GM21367 (cell line): ENCODE data around the gene CHMP5.

Experiments used
- ATAC-seq: cut with Tn5 transposase; IDR thresholded peaks from one replicate; pipeline ENCODE4 v1.9.1; 2021; ENCODE audit not compliant: unreplicated experiment

The CHMP5 gene

DNA sequence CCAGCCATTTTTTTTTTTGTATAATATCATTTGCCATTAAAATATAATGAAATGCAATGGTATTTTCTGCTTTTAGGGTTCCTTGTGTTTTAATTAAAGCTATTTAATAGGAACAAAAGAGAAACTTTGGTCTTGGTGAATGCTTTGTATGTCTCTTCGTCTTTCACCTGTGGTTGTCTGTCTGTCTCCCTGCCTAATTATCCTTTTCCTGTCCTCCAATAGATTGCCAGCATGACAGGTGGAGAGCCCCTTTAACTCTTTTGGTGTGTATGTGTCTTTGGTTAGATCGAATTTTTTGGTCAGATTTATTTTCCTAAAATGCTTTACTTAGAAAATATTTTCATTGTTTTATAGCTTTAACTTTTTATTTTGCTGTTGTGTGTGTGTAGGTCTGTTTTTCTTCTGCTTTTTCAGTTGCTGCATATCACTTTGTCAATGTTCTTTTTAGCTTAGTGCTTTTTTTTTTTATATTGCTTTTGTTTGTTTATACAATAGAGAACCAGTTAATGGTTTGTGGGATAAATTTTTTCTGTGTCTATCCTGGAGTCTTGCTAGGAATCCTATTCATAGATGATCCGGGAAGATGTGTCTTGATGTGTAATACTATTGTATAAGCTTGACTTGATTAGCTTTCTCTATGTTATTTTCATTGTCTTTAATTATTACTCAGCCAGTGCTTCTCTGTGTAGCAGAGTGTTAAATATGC, 8.6 kb downstream of the CHMP5 start:
- ATAC-seq: no peak

DNA sequence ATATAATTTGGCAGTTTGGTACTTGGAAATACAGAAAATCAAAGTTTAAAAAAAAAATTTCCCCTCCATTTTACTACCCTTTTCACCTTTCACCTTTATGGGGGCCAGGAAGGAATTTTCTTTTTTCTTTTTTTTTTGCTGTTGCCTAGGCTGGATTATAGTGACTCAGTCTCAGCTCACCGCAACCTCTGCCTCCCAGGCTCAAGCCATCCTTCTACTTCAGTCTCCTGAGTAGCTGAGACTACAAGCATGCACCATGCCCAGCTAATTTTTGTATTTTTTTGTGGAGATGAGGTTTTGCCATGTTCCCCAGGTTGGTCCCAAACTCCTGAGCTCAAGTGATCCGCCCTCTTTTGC, 9.1 kb downstream of the CHMP5 start:
- no peak for ATAC-seq

DNA sequence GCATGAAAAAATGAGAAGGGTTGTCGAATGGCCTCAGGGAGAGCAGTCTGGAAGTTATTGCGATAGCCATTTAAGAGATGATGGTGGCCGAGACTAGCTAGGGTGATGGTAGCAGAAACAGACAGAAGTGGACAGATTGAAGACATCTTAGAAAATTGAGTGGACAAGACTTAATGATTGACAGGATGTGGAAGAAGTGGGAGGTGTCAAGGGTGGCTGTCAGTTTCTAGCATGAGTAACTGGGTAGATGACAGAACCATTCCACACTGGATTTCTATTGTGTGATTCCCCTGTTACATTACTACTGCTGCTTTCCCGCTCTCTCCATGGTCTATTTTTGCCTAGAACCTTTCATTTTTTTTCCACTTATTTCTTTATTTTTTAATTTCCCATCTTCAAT, 12.6 kb downstream of the CHMP5 start:
- no peak for ATAC-seq

DNA sequence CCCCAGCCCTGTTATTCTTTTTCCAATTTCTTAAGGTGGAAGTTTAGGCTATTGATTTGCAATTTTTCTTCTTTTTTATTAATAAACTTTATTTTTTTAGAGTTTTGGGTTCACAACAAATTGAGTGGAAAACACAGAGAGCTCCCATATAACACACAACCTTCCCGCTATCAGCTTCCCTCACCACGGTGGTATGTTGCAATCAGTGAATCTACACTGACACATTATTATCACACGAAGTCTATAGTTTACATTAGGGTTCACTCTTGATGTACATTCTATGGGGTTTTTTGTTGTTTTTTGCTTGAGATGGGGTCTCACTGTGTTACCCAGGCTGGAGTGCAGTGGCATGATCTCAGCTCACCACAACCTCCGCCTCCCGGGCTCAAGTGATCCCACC, 20.7 kb downstream of the CHMP5 start:
- no peak for ATAC-seq

DNA sequence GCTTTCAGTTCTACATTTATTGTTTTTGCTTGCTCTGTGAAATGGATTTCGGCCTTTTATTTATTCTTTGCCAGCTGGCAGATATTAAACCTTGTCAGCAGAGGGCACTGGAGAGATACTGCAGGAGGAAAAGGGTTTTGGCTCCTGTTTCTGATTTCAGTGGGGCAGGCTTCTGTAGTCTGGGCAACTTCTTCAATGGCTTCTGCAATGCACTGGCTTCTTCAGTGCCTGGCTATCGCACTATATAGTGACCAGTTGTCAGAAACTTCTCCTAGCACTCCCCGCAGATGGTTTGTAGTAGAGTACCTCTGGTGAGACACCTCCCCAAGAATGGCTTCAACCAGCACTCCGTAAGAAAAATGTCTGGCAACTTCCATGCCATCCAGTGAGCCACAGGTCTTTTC, 22.2 kb downstream of the CHMP5 start:
- no peak for ATAC-seq

DNA sequence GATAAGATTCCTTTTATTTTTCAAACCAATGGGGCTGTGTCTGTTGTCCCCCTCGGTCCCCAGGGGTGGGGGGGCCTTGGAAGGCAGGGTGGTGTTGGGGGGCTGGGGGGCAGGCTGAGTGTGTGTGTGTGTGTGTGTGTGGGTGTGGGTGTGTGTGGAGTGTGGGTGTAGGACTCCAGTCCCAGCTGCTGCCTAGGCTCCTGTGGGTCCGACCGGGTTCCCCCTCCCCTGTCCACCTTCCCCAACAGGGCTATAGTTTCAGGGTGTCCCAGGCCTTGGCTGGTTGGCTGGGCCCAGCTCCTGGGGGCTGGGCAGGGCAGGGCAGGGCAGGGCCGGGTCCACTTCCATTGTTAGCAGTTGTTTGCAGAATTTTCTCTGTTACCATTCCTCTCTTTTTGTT, 23.4 kb downstream of the CHMP5 start:
- ATAC-seq: no peak

DNA sequence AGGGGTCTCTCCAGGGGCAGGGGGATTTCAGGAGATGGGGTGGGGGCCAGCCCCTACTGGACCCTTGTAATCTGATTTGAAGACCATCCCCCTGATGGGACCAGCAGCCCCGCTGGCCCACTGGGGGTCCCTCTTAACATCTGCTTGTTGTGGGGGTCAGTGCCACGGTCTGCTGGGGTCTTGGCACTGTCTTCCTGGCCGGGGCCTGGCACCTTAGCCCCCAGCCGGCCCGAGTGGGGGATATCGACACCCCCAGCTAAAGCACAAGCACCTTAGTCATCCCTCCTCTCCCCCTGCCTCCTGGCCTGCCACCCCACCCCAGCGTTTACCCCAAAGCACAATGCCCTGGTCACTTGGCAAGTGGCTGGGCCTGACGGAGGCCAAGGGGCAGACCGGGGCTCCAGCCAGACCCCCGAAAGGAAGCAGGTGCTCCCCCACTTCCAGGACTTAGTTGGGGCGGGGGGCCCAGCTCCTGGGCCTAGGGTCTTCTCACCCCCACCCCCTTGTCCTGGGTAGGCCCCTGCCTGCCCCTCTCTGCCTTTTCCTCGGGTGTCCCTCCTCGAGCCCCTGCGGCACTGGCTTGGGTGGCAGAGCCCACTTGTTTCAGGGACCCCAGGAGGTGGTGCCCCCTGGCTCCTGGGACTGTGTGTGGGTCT, 24.1 kb downstream of the CHMP5 start:
- no peak for ATAC-seq

DNA sequence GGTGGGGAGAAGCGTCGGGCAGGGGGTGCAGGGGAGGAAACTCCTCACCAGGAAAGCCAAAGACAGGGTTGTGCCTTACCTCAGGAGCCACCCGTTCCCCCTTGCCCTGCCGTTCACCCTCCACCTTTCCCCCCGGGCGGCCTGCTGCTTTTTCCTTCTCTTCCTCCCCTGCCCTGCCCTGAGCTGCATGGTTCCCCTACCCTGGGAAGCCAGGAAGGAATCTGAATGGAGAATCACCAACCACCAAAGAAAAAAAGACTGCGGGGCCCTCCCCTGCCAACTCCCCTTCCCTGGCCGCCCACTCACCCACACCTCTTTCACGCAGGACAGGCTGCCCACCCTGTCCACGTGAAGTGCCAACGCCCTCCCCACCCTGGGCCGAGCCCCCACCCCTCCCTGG, 24.6 kb downstream of the CHMP5 start:
- no peak for ATAC-seq

DNA sequence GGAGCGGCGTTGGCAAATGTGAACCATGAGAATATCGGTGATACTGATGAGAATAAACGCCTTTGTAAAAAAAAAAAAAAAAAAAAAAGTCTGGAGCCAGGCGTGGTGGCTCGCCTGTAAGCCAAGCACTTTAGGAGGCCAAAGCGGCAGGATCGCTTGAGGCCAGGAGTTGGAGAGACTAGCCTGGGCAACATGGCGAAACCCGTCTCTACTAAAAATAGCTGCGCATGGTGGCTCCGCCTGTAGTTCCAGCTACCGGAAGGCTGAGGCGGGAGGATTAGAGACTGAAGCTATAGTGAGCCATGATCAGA, 25.0 kb downstream of the CHMP5 start:
- no peak for ATAC-seq

DNA sequence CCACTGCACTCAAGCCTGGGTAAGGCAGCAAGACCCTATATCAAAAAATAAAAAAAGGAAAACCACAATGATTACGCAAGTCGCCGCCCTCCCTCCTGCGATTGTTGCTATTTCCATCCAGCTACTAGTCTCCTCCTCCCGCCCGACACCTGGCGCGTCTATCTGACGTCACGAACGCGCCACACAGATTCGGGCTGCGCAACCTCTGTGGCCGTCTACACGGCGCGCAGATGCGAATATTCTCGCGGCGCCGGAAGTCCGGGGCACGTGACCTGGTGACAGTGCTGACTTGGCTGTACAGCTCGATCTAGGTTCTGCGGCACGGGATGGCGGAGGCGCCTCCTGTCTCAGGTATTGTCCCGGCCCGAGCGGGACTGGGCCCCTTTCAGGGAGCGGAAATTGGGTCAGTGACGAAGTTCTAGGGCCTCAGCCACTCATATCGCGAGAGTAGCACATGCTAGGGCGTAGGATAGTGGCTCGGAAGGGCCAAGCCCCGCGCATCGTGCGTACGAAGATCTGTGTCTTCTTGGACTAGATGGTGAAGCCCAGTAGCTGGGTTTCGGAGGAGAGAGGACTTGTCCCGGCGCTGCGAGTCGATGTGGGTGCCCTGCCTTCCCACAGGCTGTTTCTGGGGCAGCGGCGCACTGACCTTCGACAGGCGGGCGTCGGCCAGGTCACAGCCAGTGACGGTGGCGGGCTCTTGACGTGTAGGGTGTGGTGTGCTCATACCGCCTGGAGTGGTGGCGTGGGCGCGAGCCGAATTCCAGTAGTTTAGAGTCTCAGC, 25.6 kb downstream of the CHMP5 start, which contains the start of gene NFX1:
TSS of gene NFX1 (plus strand) at position 270 of the 784 bp plus-strand sequence. CDS start at position 327, 57 bp downstream.
- peak; percentile 75 for ATAC-seq

DNA sequence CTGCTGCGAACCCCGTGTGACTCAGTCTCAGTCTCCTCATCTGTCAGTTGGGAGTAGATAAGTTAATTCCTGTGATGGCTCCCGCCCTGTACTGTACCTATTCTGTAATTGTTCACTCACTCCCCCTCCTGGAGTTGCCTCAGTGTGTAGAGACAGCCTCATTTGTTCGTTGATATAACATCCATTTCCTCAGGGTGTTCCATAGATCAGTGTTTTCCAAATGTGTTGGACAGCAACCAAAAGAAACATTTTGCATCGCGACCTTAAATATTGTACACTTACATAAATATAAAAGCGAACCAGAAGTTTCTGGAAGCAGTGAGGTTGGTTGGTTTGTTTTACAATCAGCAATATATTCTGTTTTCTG, 26.2 kb downstream of the CHMP5 start:
- ATAC-seq: no peak

DNA sequence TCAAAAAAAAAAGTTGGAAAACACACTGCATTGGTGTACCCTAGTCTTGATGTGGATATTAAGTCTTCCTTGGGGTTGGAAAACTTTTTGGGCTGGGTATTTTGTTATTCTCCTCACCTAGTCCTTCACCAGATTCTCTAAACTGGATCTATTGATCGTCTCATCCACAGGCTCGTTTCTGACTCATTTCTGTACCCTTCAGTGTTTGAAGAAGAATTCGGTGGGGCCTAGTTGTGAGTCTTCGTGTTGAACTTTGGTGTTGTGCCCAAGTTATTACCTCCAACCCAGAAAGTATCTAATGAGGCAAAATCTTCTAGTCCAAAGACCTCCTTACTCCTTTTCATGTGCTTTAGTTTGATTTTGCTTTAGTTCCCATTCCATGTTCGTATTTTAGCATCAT, 27.1 kb downstream of the CHMP5 start:
- ATAC-seq: no peak

DNA sequence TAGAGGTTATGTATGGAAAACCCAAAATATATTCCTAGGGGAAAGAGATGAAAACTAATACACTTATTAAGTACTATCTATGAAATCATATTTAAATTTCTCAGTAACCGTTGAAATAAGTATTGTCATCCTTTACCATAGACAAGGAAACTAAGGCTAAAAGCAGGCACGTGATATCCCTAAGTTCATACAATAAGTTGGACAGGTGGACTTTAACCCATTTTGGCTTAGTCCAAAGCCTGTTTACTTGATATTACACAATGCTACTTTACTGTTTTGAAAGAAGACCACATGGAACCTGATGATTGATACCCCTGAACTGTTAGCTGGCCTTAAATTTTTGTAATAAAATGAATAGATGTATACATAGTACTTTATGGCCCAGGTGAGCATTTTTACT, 28.9 kb downstream of the CHMP5 start:
- ATAC-seq: no peak

DNA sequence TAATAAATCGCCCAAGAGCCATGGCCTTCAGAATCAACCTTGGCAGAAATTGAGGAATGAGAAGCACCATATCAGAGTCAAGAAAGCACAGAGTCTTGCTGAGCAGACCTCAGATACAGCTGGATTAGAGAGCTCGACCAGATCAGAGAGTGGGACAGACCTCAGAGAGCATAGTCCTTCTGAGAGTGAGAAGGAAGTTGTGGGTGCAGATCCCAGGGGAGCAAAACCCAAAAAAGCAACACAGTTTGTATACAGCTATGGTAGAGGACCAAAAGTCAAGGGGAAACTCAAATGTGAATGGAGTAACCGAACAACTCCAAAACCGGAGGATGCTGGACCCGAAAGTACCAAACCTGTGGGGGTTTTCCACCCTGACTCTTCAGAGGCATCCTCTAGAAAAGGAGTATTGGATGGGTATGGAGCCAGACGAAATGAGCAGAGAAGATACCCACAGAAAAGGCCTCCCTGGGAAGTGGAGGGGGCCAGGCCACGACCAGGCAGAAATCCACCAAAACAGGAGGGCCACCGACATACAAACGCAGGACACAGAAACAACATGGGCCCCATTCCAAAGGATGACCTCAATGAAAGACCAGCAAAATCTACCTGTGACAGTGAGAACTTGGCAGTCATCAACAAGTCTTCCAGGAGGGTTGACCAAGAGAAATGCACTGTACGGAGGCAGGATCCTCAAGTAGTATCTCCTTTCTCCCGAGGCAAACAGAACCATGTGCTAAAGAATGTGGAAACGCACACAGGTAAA, 30.0 kb downstream of the CHMP5 start:
- ATAC-seq: no peak

DNA sequence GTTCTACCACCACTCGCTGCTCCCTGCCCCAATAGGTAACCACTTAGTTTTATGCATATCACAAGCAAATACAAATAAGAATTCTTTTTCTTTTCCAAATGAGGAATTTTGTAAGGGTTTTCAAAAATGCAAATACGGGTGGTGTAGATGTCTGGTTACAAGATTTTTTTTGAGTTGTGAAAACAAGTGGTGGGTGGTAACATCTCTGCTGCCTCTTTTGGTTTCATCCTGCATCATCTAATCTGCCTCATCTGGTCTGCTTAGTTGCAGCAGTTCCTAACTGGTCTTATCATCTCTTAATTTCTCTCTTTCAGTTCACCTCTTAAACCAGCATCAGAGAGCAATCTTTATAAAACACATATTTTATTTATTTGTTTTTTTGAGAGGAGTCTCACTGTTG, 30.7 kb downstream of the CHMP5 start:
- peak; percentile 35 for ATAC-seq

DNA sequence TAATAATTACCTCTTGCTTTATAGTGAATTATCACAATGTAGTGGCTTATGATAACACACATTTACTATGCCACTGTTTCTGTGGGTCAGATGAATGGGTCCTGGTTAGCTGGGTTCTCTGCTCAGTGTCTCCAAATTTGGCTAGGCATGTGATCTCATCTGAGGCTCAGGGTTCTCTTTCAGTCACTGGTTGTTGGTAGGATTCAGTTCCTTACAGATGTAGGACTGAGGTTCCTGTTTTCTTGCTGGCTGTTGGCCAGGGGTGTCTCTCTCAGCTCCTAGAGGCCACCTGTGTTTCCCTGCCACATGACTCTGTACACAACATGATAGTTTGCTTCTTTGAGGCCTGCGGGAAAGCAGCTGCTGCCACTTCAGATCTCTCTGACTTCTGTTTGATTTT, 32.6 kb downstream of the CHMP5 start:
- peak; percentile 89 for ATAC-seq

DNA sequence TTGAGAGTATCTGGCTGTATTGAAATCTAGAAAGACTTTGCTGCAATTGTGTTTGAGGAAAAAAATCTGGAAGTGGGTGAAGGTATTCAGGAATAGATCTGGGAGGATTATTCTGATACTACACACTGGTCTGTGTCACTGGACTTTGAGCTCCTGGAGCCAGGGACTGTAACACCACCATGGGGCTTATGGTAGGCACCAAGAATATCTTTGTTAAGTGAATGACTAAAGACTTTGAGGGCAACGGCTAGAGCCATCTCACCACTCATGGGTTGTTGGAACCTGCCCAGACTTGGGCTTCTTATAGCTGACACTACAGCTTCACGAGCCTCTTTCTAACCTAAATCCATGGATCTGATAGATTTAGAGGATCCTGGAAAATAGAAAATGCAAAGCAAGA, 35.7 kb downstream of the CHMP5 start:
- ATAC-seq: no peak

DNA sequence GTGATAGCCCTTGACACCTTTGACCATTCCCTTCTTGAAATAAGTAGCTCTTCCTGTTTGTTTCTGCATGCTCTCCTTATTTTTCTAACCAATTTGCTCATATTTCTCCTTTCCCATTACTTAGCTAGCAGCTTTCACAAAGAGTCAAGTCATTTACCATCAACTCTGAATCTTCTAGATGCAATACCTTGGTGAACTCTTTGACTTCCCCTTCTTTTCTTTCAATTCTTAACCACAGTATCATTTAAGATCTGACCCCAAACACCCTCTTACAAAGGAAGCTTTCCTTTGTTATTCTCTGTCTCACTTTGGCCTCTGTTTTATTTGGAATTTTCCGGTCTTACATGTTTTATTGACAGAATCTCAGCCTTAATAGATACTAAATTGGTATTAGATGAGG, 39.5 kb downstream of the CHMP5 start:
- ATAC-seq: no peak

DNA sequence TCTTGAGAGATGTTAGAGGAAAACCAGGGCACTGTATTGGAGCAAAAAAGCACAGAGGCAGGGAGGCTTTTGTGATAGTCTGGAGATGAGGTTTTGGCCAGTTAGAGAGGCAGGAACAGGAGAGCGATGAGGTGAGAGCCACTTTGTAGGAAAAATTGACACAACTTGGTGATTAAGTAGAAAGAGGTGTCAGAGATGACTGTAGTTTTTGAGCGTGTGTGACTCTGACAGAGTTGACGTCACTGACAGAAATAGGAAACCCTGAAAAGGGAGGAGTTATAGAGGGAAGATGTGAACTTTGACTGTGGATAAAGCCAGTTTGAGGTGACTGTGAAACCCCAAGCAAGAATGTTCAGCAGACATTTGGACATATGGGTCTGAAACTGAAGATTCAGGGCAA, 41.2 kb downstream of the CHMP5 start:
- ATAC-seq: no peak

DNA sequence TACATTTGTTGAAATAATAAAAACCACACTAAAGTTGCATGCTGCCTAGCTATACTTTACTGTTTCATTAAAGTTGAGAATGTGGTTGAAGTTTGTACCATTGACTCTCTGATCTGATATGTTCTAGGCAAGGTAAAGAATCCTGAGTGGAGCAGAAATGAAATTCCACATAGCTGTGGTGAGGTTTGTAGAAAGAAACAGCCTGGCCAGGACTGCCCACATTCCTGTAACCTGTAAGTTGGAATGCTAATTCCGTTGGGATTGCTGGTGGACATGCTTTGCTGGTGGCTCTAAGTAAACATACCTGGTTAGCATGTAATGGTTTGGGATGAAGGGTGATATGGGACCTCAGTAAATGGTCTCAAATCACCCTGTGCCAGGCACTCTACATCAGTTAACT, 42.2 kb downstream of the CHMP5 start:
- no peak for ATAC-seq

DNA sequence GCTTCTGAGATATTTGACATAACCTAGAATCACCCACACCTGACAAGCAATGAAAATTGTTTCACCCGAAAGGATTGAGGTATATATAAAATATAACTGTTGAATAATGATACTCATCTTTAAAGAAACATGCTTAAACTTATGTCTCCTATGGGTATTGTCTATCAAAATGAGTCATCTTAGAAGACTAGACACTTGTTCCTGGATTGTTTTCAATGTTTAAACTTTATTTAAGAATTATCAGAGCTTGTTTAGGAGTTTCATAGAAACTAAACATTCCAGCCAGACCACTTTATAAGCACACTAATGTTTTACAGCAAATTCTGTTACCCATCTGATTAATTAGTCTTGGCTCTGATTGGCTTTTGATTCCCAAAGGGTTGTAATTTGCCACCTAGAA, 45.1 kb downstream of the CHMP5 start:
- no peak for ATAC-seq

DNA sequence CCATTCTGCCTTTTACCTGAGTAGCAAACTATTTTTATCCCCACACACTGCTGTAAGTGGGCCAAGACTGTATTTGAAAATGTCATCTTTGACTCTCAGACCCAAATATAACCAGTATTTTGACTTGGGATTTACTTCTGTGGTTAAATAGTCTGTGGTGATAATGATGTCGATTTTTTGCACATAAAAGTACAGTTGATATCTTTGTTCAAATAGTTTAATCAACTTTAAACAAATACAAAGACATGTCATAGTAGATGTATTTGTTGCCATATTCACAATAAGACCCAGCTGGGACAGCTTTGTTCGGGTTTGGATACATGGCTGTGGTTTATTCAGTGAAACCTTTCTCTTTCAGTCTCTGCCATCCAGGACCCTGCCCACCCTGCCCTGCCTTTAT, 45.9 kb downstream of the CHMP5 start:
- ATAC-seq: no peak
